Left ventricle myocardium inferior (tissue), 1 donor: ENCODE measurements around the gene DDAH1. TPM values are rescaled to one million over a fixed set of nuclear protein-coding genes. Genes with fewer than 3 reads are reported as not detected.

ENCODE experiments used
- DNase-seq: peaks from one replicate; pipeline ENCODE4 v3.0.0-alpha.2; 2020
- H3K27ac ChIP-seq: fragments of 200-600 bp; replicated peaks from 2 replicates; pipeline ENCODE4 v1.8.0; 2021
- H3K27me3 ChIP-seq: fragments of 200-600 bp; 2 replicates; pipeline ENCODE4 v1.8.0; 2021; ENCODE audit warnings: low read depth
- H3K36me3 ChIP-seq: fragments of 200-600 bp; 2 replicates; pipeline ENCODE4 v1.8.0; 2021
- H3K4me1 ChIP-seq: fragments of 200-600 bp; 2 replicates; pipeline ENCODE4 v1.8.0; 2021
- H3K4me3 ChIP-seq: fragments of 200-600 bp; 2 replicates; pipeline ENCODE4 v1.8.0; 2021; ENCODE audit warnings: mild to moderate bottlenecking, moderate library complexity
- H3K9me3 ChIP-seq: fragments of 200-600 bp; replicated peaks from 2 replicates; pipeline ENCODE4 v1.8.0; 2021
- CTCF ChIP-seq: fragments of 200-600 bp; IDR thresholded peaks from 2 replicates; pipeline ENCODE4 v1.8.0; 2021; ENCODE audit warnings: antibody characterized with exemption, mild to moderate bottlenecking, borderline replicate concordance
- intact Hi-C: fragments of 100-400 bp; cut with micrococcal nuclease; formaldehyde crosslinking; loops from one replicate; pipeline ENCODE4 v1.11.0; 2022
- total RNA-seq: library from RNA; stranded (reverse); fragmentation: NEBNext Ultra II Directional; extraction: Animal tissue kit (Norgen Biotek cat#: 25700); gene quantifications from one replicate; pipeline ENCODE4 v1.2.1, GENCODE V29; 2021
- donor health status: DM: no; HTN: yes; CAD: no; lungs with severe emphysema.

DDAH1 gene
- total RNA-seq, 1 donor from 2014 or later = 10.1 TPM

- Histone ChIP-seq H3K4me1 (no peaks in the 10 kb centered on the region), H3K27me3 (no peaks in the 10 kb centered on the region), H3K27ac (no peak overlapping the region), H3K4me3 (no peak overlapping the region), H3K36me3 (no peaks in the 10 kb centered on the region), H3K9me3 (no peaks in the 10 kb centered on the region)
- intact Hi-C loops = no loop called here
- no peak for TF ChIP-seq CTCF
- no peak for DNase-seq
These were observed 23.2 kb upstream of the DDAH1 start for GRCh38 chr1:85488126-85488525.

- no peaks in the 10 kb centered on the region for H3K4me1 ChIP-seq
- no peak for TF ChIP-seq CTCF
- no peak overlapping the region for H3K27ac ChIP-seq
- no peak overlapping the region for H3K4me3 ChIP-seq
- H3K27me3 ChIP-seq = no peaks in the 10 kb centered on the region
- intact Hi-C loops = no loop called here
- no peaks in the 10 kb centered on the region for H3K36me3 ChIP-seq
- DNase-seq = no peak
- H3K9me3 ChIP-seq = no peaks in the 10 kb centered on the region
These were observed 20.6 kb upstream of the DDAH1 start for GRCh38 chr1:85485516-85485915.

GRCh38 chr1:85484716-85485115 is 19.8 kb upstream of the DDAH1 start:
- Histone ChIP-seq H3K36me3 (no peaks in the 10 kb centered on the region), H3K27ac (no peak overlapping the region), H3K4me3 (no peak overlapping the region), H3K9me3 (no peaks in the 10 kb centered on the region), H3K27me3 (no peaks in the 10 kb centered on the region), H3K4me1 (no peaks in the 10 kb centered on the region)
- intact Hi-C loops = no loop called here
- DNase-seq = no peak
- no peak for TF ChIP-seq CTCF

GRCh38 chr1:85484264-85484663 is 19.3 kb upstream of the DDAH1 start:
- no peak overlapping the region for H3K4me3 ChIP-seq
- DNase-seq = no peak
- H3K4me1 ChIP-seq = no peaks in the 10 kb centered on the region
- no peaks in the 10 kb centered on the region for H3K9me3 ChIP-seq
- no peaks in the 10 kb centered on the region for H3K36me3 ChIP-seq
- intact Hi-C loops = no loop called here
- TF ChIP-seq CTCF = no peak
- no peaks in the 10 kb centered on the region for H3K27me3 ChIP-seq
- no peak overlapping the region for H3K27ac ChIP-seq

GRCh38 chr1:85481688-85482087 is 16.7 kb upstream of the DDAH1 start:
- Histone ChIP-seq H3K27me3 (no peaks in the 10 kb centered on the region), H3K27ac (no peak overlapping the region), H3K4me3 (no peak overlapping the region), H3K36me3 (no peaks in the 10 kb centered on the region), H3K9me3 (no peaks in the 10 kb centered on the region), H3K4me1 (no peaks in the 10 kb centered on the region)
- intact Hi-C loops = no loop called here
- no peak for DNase-seq
- no peak for TF ChIP-seq CTCF

- no peaks in the 10 kb centered on the region for H3K36me3 ChIP-seq
- peaks cover 6% of the 10 kb centered on the region for H3K27me3 ChIP-seq
- DNase-seq = no peak
- H3K9me3 ChIP-seq = no peaks in the 10 kb centered on the region
- intact Hi-C loops = no loop called here
- TF ChIP-seq CTCF = no peak
- no peaks in the 10 kb centered on the region for H3K4me1 ChIP-seq
- no peak overlapping the region for H3K27ac ChIP-seq
- H3K4me3 ChIP-seq = no peak overlapping the region
These were observed 15.6 kb upstream of the DDAH1 start for GRCh38 chr1:85480566-85480965.
